Activated naive CD4-positive, alpha-beta T cell treated with anti-CD3 and anti-CD28 coated beads, Interleukin-2, amount 50 U/mL, for 72 hours (primary cell): Measurements from ENCODE around the gene MAB21L4. TPM values are rescaled to one million over a fixed set of nuclear protein-coding genes. Genes with fewer than 3 reads are reported as not detected.

Experiments used
- ATAC-seq, 2 donors: fragments of 150-1000 bp; cut with Tn5 transposase; 2 replicates each; pipeline ENCODE4 v1.10.0; 2021; ENCODE audit warnings: mild to moderate bottlenecking in 2 of 2, moderate library complexity in 2 of 2
- DNase-seq, 2 donors: peaks; one replicate each; pipeline ENCODE4 v3.0.0; 2021 to 2022; ENCODE audit warnings: low spot score in 2 of 2
- H3K27ac Mint-ChIP-seq, 2 donors: one replicate each; pipeline ENCODE4 v1.8.0; 2022; ENCODE audit warnings: mild to moderate bottlenecking in 2 of 2, mixed read lengths in 2 of 2
- H3K36me3 Mint-ChIP-seq, 2 donors: one replicate each; pipeline ENCODE4 v1.8.0; 2022; ENCODE audit warnings: mixed read lengths in 2 of 2
- H3K9me3 Mint-ChIP-seq, 2 donors: one replicate each; pipeline ENCODE4 v1.8.0; 2022; ENCODE audit warnings: mixed read lengths in 2 of 2
- total RNA-seq, 2 donors: library from RNA; stranded (reverse); gene quantifications; one replicate each; pipeline ENCODE4 v1.2.3, GENCODE V29; 2022

Gene MAB21L4
- total RNA-seq, 2 donors from 2014 or later: not detected

DNA sequence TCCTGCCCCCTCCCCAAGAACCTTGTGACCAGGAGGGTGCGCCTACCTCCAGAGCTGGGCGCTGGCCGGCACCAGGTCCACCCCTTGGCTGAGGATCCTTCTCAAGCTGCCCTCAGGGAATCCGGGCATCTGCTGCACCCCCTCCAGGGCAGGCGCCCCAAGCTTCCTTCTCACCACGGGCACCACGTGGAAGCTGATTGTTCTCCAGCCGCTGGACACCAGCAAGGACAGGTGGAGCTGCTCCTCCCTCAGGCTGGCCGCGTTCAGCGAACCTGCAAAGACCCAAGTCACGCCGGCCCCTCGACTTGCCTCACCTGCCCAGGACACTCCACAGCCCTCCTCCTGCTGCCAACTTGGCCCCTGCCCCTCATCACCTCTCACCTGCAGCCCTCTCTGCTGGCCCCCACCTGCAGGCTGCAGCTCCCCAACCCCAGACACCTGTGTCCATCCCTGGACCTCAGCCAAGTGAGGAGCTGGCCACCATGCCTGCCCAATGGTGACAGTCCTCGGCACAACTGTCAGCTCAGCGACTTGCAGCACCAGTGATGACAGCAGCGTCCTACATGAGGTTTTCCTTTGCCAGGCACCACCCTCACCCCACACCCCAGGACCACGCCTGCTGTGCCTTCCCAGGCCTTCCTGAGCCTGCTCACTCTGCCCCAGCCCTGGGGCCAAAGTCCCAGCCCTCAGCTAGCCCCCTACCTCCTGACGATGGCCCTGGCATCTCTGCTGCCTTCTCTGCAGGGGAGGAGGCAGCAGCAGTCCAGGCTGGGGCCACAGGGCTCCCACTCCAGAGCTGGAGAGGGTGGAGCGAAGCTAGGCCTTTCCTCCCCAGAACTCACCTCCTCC lies 4.2 kb downstream of the MAB21L4 start:
- ATAC-seq: no peak

DNA sequence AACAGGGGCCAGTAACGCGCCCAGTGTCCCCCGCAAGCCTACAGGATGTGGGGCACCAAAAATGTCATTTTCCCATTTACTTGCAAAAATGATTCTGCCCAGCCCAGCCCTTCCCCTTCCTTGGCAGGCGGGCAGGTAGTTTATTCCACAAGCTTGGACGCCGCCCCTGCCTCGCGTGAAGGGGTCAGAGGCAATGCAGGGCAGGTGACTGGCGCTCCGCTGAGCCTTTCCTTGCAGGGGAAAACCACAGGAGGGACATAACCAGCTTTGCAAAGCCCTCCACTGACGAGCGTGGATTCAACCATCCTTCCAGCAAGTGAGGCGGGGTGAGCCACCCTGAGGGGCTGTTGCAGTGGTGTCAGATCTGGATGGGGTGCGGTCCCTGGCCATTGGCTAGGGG lies 5.3 kb downstream of the MAB21L4 start:
- Mint-ChIP-seq H3K27ac (no peak overlapping the region), H3K9me3 (no peaks in the 10 kb centered on the region), H3K36me3 (no peaks in the 10 kb centered on the region)
- no peak for DNase-seq
- no peak for ATAC-seq

More for the DNA sequence above, 4.2 kb downstream of the MAB21L4 start:
- Mint-ChIP-seq H3K27ac (peak overlapping the region in 1 of 2 donors; percentile 9), H3K9me3 (no peaks in the 10 kb centered on the region), H3K36me3 (no peaks in the 10 kb centered on the region)
- no peak for DNase-seq

DNA sequence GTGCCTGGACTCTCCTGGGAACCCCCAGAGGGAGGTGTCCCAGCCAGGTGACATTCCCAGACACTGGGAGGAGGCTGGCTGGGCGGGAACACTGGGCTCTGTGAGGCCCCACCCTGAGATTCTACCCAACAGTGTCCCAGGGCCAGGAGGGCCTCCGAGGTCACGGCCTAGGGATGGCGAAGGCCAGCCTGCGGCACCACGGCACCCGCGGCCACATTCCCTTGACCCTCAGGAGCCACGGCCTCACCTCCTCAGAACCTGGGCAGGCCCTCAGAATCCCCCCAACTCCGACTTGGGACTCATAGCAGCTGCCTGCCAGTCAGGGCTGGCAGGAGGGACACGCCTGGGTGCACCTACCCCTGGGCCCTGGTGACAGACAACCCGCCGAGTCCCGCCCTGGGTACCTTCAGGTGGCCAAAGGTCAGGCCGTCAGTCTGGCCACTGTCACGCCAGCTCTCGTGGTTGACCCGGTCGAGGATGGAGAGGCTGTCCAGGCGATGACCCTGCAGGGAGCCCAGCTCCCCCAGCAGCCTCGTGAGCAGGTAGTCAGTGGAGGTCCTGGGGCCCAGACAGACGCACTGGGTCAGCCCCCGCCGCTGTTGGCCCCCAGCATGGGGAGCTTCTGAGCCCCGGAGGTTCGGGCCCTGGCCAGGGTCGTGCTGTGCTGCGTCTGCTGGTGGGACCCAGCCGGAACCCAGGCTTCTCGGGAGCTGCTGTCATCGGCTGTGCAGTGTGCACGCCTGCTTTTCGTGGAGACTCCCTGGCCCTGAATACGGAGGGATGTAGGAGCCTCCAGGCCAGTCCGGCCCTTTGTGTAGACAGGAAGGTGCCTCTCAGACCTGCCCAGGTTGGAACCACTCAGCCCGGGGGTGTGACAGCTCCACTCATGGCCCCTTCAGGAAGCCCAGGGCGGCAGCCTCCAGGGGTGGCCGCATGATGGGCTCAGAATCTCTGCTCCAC lies 6.1 kb downstream of the MAB21L4 start:
- Mint-ChIP-seq H3K36me3 (no peaks in the 10 kb centered on the region), H3K9me3 (no peaks in the 10 kb centered on the region), H3K27ac (no peak overlapping the region)
- ATAC-seq (no peak), DNase-seq (no peak)

DNA sequence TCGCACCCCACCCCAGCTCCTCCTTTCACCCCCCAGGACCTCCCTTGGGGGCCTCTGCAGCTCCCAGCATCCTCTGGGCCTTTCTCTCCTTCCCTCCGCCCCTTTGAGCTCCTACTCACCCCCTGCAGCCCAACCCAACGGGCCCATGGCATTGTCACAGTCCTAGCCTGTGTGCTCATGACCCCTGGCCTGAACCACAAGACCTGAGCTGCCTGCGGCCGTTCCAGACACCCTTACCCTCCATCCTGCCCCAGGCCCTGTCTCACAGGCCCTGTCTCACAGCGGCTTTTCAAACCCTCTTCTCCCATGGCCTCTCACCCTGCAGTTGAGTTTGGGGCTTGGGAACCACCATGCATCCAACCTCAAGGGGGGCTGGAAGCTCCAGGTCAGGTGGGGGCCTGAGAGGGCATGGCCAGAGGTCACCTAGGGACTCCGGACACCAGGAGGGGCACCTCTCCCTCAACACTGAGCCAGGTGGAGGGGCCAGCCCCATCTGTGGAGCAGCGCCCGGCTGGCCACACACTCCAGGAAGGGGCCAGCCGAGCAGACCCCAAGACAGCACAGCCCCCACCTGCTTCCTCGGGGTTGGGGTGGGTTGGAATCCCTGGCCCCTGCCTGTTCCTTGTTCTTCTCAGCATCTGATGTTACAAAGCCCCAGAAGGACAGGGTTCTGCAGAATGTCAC lies 6.9 kb downstream of the MAB21L4 start:
- ATAC-seq (no peak), DNase-seq (no peak)
- no peaks in the 10 kb centered on the region for H3K9me3 Mint-ChIP-seq
- H3K36me3 Mint-ChIP-seq: no peaks in the 10 kb centered on the region
- no peak overlapping the region for H3K27ac Mint-ChIP-seq

DNA sequence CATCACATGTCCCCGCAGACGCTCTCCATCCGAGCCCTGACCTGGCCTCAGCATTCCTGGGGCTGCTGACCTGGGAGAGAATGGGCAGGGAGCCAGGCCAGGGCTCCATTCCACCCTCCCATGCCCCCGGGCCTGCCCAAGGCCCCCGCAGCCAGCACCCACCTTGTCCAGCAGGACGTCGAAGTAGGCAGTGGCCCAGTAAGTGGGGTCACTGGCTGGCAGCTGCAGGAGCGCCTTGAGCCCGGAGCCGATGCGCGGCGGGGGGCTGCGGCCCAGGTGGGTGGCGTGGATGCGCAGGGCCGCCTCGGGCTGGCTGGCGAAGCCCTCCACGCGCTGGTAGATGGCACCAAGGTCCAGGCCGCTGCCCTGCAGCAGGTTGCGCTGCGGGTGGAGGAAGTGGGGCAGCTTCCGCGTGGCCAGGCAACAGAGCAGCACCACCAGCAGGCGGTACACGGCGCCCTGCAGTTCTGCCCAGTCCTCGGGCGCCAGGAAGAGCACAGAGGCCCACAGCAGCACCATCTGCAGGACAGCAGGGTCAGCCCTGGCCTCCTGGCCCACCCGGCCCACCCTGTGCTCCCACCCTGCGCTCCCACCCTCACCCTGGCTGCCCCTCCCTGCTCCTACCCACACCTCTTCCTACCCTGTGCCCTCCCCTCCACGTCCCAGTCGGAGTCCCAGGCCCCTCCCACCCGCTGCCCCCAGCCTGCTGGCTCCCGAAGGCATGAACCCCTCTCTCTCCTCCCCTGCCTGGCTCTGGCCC lies 7.6 kb downstream of the MAB21L4 start:
- Mint-ChIP-seq H3K36me3 (no peaks in the 10 kb centered on the region), H3K9me3 (no peaks in the 10 kb centered on the region), H3K27ac (no peak overlapping the region)
- ATAC-seq (no peak), DNase-seq (no peak)

DNA sequence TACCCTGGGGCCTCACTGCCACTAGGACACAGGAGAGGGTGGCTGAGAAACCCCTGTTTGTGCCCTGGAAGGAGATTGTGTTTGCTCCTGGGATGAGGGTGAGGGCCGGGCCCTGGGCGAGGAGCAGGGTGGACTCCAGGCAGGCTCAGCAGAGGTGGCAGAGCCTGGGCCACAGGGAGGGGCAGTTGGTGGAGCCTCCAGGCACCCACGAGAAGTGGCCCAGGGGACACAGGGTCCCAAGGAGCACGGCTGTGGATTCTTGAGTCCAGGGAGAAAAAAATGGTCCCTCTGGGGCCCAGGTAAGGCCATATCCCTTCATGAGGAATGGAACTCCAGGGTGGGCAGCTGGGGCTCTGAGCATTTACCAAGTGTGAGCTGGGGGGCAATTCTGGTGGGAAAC lies 8.3 kb downstream of the MAB21L4 start:
- Mint-ChIP-seq H3K27ac (no peak overlapping the region), H3K9me3 (no peaks in the 10 kb centered on the region), H3K36me3 (no peaks in the 10 kb centered on the region)
- ATAC-seq: no peak
- no peak for DNase-seq

DNA sequence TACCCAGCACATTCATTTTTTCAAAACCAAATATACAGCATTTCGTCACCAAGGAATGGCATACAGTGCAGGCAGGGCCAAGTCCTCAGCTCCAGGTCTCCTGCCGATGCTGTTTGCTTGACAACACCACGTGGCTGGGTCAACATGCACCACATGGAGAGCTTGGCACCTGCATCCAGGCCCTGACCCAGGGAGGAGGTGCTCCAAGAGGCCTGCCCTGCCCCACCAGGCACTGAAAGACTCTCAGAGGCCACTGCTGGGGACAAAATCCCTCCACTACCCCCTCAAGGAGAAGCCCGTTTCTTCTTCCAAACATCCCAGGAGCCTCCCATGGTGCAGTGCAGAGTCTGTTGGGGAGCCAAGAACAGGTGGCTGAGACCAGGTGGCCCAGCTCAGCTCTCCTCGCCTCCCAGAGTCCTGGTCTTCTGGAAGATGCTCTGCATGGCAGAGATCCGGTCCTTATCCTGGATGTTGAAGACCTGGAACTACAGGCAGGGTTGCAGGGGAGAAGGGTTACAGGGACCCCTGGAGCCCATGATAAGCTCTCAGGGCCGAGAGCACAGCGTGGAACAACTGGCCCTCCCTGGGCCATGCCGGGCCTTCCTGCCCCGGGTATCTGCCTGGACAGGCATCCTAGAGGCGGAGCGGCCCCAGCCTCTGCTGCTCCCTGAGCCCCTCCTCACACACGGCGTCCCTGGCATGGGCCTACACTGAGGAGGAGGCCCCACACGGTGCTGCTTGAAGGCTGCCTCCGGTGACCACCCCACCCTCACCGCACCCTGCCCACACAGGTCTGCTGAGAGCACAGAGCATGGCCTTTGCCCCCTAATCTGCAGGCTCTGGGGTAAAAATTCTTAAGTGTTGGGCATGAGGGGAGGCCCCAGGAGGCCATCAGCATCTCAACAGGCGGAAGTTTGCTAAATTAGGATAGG lies 9.0 kb downstream of the MAB21L4 start:
- H3K36me3 Mint-ChIP-seq: no peaks in the 10 kb centered on the region
- no peak overlapping the region for H3K27ac Mint-ChIP-seq
- H3K9me3 Mint-ChIP-seq: no peaks in the 10 kb centered on the region
- DNase-seq (no peak), ATAC-seq (no peak)

DNA sequence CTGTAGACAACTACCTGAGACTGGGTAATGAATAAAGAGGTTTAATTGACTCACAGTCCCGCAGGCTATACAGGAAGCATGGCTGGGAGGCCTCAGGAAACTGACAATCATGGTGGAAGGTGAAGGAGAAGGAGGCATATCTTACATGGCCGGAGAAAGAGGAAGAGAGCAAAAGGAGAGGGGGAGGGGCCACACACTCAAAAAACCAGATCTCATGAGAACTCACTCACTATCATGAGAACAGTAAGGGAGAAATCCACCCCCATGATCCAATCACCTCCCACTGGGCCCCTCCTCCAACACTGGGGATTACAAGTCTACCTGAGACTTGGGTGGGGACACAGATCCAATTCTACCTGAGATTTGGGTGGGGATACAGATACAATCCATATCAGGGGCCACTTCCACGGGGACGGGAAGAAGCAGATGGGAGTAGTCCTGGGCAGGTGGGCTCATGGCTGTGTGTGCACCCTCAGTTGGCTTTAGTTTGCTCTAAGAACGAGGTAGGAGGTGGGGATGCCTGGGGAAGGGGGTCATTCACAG lies 9.9 kb downstream of the MAB21L4 start:
- H3K27ac Mint-ChIP-seq: no peak overlapping the region
- no peak for ATAC-seq

DNA sequence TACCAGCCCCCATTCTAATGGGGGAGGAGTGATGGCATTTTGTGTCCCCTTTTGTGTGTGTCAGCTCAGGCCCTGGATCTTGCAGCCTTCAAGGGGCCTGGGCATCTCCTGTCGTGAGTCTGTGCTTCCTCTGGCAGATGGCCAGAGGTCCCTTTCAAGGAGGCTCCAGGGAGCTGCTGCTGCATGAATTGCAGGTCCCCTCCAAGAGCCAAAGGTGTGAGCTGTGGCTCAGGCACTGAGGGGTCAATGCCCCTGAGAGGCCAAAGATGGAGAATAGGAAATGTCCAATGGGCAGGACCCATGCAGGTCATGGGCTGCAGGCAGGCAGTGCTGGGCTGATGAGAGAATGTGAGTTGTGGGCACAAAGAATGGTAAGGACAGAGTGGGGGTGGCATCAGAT lies 10.4 kb downstream of the MAB21L4 start:
- Mint-ChIP-seq H3K27ac (no peak overlapping the region), H3K36me3 (no peaks in the 10 kb centered on the region), H3K9me3 (no peaks in the 10 kb centered on the region)
- ATAC-seq (no peak), DNase-seq (no peak)

More for the DNA sequence above, 9.9 kb downstream of the MAB21L4 start:
- DNase-seq: no peak
- no peaks in the 10 kb centered on the region for H3K36me3 Mint-ChIP-seq
- H3K9me3 Mint-ChIP-seq: no peaks in the 10 kb centered on the region

DNA sequence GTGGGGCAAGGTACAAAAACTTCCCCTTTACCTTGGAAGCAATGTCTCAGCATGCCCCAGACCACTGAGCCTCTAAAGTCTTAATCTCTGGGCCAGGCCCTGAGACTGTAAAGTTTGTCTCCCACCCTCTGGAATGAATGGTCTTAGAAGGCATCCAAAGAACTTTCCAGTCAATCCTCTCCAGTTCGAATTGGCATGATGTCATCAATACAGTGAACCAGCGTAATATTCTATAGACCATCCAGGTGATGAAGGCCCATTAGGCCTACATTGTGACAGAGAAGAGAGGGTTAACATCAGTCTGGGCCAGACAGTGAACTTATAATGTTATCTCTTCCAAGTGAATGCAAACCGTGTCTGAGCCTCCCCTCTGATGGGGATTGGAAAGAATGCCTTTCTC lies 11.2 kb downstream of the MAB21L4 start:
- Mint-ChIP-seq H3K36me3 (no peaks in the 10 kb centered on the region), H3K27ac (no peak overlapping the region), H3K9me3 (no peaks in the 10 kb centered on the region)
- ATAC-seq (no peak), DNase-seq (no peak)

DNA sequence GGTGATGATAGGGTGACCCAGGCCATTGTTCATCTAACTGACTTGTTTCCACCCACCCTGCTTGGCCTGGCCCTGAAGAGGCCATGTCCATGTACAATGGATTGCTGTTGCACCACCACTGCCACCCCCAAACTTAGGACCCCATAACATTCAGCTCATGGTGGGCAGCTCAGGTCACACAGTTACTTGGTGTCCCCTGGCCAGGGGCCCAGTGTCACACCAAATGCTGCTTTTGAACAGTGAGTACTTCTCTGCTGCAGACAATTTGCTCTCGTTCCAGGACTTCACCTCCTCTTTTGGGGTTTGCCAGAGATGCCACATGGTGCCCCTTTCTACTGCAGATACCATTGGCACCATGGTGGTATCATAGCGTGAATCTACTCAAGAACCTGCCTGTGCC lies 11.7 kb downstream of the MAB21L4 start:
- H3K36me3 Mint-ChIP-seq: no peaks in the 10 kb centered on the region
- DNase-seq: no peak
- no peak for ATAC-seq
- H3K9me3 Mint-ChIP-seq: no peaks in the 10 kb centered on the region
- H3K27ac Mint-ChIP-seq: no peak overlapping the region

DNA sequence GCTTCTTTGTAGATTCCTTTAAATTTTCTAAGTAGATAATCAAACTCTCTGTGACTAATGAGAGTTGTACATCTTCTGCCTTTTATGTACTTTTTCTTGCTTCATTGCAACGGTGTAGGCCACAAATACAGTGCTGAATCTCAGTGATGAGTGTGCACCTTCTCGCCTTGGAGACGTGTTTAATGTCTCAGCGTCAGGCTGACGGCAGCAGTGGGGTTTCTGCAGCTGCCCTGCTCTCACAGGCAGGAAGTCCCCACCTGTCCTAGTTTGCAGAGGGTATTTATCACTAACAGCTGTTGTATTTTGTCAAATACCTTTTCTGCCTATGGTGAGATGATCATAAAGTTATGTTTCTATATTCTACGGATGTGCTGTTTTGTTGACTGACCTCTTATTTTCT lies 14.0 kb downstream of the MAB21L4 start:
- DNase-seq (no peak), ATAC-seq (no peak)
- Mint-ChIP-seq H3K9me3 (no peaks in the 10 kb centered on the region), H3K36me3 (no peaks in the 10 kb centered on the region), H3K27ac (no peak overlapping the region)

DNA sequence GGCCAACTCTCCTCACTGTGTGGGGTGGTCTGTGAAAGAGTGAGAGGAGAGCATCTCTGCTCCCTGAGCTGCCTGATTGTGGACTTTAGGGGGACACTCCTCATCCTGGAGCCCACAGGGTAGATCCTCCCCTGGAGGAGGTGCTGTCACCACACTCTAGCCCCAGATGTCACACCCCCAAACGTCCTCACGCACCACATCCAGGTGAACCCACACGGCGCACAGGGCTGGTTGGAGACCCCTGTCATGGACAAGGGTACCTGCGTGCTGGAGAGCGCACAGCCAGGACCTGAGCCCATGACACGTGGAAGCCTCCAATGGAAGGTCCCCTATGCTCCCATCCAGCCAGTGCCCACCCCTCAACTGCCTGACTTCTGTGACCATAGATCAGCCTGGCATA lies 16.9 kb downstream of the MAB21L4 start:
- DNase-seq (no peak), ATAC-seq (no peak)
- Mint-ChIP-seq H3K9me3 (no peaks in the 10 kb centered on the region), H3K36me3 (no peaks in the 10 kb centered on the region), H3K27ac (no peak overlapping the region)

DNA sequence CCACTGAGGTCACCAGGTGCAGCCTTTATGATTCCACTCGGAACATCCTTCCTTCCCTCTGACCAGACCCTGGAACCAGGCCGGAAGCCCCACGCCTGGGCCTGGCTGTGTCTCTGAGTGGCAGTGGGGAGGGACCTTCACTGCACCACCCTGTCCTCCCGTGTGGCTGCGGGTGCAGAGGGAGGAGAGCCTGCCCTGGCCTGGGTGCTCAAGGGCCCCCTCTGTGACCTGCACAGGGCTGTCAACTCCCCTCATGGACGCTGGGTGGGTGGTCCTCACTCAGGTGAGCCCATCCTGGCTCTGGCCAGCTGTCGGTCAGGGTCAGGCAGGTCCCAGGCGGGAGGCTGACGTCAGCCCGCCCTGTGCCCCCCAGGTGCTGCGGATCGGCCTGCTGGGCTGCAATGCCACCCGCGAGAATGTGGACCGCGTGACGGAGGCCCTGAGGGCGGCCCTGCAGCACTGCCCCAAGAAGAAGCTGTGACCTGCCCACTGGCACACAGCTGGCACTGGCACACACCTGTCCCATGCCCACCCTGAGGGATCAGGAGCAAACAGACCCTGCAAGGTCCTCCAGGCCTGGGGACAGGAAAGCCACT lies 17.5 kb downstream of the MAB21L4 start:
- DNase-seq (no peak), ATAC-seq (no peak)
- Mint-ChIP-seq H3K27ac (no peak overlapping the region), H3K36me3 (no peaks in the 10 kb centered on the region), H3K9me3 (no peaks in the 10 kb centered on the region)
